Stimulated activated CD4-positive, alpha-beta T cell treated with anti-CD3 and anti-CD28 coated beads, Interleukin-2, amount 100 ng/mL, for 24 hours (primary cell): ENCODE results near the gene AHCYL1.
"Not testable (repeated sequence)": the region's sequence is repeated elsewhere in the genome, so short reads cannot be mapped to it uniquely, and the experiment has no call there.

Experiments
- DNase-seq, 2 donors: peaks; one replicate each; pipeline ENCODE4 v3.0.0-alpha.2; 2020

Gene AHCYL1

DNA sequence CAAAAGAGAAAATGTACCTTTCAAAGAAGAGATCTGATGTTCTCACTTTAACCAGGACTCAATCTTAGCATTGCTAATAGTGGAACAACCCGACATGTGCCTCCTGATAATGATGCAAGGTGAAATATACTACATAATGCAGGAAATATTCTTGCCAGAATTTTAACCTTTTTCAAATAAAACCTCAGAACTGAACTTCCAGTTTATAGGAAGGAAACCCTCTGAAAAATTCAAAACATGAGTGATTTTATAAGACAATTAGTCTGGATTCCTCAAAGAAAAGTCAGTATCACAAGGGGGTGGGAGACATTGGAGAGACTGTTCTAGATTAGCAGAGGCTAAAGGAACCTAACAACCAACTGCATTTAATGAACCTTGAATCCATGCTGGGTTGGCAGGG is 18.1 kb downstream of the AHCYL1 start:
- no peak for DNase-seq

DNA sequence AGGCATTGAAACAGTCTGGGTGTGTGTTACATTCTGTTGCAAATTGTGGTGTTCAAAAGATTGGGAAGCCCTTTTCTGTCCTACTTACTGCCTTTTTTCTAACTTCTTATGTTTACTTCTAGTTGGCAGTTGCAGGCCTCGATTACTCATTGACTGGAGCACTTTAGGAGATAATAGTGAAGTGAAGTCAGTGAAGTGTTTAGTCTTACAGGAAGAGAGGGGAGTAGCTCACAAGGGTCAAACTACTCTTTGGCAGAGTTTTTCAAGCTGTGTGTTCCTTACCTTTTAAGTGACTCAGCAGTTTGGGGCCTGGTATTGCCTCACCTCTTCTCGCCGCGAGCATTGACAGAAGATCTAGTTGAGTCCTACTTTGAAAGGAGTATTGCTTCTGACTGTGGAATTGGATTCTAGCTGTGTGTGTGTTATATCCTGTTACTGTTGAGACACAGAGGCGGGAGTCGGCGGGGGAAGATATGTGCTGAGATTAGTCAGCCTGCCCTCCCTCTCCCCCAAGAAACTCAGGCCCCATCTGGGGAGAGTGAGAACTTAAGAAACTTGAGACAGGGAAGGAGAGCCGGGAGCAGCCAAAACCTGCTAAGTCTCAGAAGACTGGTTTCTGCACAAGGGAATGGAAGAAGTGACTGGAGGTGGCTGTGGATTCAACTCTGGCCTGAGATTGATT is 19.3 kb downstream of the AHCYL1 start:
- DNase-seq = peak; percentile 51 to 55

DNA sequence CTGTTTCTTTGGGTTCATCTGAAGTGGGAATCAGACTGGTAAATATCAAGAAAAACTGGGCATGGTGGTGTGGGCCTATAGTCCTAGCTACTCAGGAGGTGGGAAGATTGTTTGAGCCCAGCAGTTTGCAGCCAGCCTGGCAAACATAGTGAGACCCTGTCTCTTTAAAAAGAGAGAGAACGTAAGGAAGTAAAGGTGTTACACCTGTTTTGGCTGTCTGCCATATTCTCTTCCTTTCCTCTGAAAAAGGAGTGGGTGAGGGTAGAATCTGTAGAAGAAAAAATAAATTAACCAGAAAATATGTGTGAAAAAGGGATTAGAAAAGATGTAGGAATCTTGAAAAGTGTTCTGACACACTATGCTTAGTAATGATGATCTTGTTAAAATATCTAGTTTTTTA is 20.0 kb downstream of the AHCYL1 start:
- DNase-seq = no peak

DNA sequence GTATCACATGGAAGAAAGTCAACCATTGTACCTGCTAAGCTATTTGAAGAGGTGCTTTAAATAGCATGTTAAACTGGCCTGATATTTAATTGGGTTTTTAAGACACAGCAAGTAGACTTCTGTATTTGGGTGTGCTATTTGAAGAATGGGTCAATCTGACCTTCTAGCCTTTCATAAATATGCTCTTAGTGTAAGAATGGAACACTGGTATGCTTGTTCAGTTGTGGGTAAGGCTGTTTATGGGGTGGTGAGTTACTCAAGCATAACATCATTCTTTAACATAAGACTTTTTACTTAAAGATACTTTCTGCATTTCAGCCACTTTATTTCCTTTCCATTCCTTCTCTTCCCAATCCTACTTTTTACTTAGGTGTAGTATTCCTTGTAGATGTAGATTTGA is 21.4 kb downstream of the AHCYL1 start:
- no peak for DNase-seq

DNA sequence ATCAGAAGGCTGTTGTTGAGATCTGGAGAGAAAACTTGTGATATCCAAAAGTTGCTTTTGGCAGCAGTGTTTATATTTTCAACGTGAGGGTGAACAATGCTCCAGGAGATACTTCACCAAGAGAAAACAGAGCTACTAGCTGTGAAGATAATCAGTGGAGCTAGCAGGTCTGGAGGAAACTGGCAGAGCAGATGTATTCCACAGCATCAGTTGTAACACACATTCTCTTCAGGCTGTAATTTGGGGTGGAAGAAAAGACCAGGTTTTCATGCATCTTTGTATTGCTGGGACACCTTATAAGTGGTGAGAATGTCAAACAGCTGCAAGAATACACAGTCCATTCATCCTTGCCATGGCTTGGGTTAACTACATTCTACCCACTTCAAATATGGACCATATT is 22.0 kb downstream of the AHCYL1 start:
- DNase-seq = no peak

DNA sequence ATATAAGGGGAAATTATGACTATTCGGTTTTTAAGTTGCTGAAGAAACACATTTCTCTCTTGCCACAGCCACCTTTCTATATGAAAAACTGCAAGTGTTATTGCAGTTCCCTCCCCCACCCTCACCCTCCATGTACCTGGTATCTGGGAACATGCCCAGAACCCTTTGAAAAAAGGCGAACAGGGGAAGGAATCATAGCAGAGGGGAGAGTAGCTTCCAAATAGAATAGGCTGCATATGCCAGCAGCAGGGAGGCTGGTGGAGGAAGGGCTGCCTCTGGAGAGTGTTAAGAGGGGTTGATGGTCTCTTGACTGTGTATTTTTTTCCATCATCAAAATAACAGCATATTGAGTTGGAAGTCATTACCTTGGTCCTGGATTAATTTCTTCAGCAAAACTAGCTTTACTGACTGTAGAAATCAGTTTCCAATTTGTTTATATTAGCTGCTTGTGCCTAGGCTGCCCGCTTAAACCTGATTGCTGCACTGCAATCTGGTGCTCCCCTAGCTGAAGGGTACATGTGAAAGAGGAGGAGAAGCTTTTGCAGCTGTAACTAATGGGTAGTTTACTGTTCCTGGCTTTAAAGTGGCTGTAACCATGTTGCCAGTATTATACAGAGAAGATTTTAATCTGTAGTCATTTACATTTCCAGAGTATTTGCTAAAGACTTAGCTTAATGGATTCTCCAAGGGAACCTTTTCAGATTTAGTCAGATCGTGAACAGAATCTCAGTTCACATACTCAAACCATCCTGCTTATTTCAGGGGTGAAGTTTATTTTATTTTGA is 22.7 kb downstream of the AHCYL1 start:
- DNase-seq = no peak

DNA sequence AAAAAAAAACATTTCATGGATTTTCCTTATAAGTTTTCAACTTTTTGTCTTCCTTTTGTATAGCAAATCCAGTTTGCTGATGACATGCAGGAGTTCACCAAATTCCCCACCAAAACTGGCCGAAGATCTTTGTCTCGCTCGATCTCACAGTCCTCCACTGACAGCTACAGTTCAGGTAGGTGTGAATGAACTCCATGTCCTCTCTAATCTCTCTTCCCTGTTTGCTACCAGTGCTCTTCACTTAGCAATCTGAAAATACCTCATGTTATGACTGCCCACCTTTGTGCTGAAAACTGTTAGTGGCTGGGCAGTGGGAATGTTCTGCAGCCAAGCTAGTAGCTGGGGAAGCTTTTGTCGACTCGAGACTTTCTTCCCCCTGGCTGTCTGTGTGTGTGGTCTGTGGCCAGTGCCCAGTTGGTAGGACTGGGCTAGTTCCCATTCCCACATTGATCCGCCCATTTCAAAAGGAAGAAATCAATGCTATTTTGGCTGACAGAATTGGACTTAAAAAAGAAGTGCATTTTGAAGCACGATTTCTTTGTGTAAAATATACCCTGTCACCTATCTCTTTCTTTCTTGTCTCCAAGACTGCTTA is 24.5 kb downstream of the AHCYL1 start:
- no peak for DNase-seq

DNA sequence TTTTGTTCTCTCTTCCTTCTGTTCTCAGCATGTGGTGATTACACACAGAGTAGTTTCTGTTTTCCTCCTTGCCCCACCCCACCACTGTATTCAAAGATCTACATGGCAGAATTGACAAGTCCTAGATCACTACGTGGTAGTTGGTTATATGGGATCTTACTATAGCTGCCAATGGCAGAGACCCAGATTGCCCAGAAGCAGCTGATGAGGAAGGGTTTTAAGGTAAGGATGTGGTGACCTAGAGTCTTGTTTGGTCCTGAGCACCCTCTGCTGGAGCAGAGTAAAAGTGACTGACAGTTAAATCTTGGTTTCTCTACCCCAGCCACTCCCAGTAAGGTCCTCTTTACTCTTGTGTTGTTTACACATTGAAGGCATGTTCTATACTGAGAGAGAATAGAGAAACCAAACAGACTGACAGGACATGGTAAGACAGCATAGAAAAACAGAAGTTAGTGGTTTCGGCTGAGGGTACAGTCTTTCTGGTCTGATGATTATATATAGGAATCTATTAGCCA is 27.0 kb downstream of the AHCYL1 start:
- DNase-seq = no peak

DNA sequence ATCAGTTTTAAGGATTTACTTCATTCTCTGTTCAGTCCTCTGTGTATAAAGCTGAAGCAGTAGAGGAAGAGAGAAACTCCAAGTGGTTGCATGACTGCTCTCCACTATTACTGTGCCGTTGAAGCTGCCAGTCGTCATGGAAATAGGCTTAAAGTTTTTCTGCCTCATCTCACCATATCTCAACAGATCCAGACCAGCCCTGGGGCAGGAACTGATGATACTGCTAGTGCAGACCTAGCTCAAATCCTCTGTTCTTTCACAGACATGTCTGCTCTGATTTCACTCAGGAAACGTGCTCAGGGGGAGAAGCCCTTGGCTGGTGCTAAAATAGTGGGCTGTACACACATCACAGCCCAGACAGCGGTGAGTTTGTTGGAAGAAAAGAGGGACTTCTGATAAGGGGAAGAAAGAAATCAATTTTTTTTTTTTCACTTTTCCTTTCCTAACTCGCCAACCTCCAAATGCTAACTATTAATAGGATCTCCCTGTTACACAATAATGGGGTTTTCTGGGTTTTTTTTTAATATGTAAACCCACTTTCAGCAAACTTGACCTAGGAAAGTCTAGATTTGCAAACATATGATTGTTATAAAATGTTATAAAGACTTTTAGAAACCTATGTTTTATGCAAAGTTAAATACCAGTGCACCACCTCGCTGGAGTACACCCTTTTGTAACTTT is 27.7 kb downstream of the AHCYL1 start:
- no peak for DNase-seq

DNA sequence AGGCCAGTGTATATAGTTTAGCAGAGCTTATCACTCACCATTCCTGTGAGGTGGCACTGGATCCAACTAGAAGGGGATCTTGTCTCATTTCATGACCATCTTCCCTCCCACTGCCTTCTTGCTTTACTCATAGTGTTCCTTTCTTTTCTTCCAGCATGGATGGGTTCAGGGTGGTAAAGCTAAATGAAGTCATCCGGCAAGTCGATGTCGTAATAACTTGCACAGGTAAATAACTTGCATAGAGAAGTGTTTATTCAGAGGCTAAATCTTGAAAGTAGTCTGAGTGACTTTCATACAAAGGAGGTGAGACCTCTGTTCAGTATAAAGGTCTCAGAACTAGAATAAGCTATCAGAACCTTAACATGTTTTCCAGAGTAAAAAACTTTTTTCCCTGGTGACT is 33.2 kb downstream of the AHCYL1 start:
- no peak for DNase-seq

DNA sequence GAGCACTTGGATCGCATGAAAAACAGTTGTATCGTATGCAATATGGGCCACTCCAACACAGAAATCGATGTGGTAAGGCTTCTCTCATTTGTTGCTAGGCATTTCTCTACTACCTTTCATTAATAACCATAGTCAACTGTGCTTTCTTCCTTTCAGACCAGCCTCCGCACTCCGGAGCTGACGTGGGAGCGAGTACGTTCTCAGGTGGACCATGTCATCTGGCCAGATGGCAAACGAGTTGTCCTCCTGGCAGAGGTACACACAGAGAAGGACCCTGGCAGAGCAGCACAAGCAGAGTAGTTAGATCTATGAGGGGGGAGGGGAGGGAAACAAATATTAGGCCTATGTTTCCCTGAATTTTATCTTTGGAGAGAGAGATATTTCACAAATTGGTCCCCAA is 33.8 kb downstream of the AHCYL1 start:
- no peak for DNase-seq

DNA sequence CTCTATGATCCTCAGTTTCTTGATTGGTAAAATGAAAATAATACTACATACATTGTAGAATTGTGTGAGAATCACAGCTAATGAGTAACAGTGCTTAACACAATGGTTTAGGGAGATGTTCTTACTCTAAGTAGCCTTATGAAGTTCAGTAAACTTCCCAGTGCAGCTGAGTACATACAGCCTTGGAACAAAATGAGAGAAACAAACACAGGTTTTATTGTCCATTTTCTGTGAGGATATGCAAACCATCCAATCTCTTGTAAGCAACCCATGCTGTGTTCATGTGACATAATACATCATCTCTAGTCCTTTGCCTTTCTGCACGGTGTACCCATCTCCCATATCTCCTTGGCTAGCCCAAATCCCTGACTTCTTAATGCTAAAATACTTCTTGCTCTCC is 35.2 kb downstream of the AHCYL1 start:
- DNase-seq = no peak

DNA sequence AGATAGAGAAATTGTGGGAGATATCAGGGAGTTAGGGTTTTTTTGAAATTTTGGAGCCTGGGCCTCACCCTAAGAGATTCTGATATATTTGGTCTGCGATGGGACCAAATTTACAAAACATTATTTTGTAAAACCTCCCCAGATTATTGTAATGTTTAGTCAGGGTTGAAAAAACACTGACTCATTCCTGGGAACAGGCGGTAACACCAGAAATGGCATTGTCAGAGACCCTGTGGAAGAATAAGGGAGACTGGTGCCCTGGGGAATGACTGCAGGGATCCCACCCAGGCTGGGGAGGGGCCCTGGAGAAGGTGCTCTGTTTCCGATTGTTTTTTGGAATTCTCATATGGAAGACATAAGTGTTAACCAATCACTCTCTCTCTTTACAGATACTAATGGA is 36.7 kb downstream of the AHCYL1 start:
- no peak for DNase-seq

DNA sequence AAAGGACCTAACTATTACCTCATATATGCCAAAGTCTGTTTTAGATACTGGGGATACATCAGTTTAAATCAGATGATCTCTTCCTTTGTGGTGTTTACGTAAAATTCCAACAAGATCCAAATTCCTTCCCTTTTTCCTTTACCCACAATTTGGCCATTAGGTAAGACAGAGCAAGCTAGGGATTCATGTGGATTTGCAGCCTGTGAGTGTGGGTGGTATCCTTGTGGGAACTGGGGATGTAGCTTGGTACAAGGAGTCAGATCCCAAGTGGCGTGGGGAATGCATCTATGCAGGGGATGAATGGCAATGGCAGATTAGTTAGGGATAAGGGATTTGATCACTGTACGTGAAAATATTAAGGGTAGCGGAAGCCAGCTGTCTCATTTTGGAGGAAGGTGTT is 40.0 kb downstream of the AHCYL1 start:
- no peak for DNase-seq

DNA sequence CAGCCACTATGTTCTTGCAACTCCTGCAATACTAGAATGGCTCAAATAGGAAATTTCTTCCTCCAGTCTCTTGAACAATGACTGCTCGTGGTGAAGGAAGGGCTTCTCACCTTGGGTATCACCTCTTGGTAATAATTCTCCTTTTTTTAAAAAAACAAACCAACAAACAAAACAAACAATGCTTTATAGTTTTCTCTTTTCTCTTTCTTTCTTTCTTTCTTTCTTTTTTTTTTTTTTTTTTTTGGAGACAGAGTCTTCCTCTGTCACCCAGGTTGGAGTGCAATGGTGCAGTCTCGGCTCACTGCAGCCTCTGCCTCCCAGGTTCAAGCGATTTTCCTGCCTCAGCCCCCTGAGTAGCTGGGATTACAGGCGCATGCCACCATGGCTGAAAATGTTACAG is 46.1 kb downstream of the AHCYL1 start:
- DNase-seq = not testable (repeated sequence)

DNA sequence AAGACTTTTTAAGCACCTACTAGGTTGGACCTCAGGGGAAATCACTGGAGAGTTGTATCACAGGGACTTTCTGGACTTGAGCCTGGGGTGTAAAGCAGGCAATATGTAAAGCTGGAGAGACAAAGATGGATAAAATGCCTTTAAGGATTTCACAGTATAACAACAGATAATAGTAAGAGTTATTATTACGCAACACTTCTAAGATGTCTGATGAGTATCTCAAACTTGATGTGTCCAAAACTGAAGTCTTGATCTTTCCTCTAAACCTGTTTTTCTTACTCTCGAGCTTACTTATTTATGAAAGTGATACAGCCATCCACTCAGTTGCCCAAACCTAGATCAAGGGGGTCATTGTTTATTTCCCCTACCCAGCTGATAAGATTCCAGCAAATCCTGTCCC is 47.8 kb downstream of the AHCYL1 start:
- DNase-seq = no peak

DNA sequence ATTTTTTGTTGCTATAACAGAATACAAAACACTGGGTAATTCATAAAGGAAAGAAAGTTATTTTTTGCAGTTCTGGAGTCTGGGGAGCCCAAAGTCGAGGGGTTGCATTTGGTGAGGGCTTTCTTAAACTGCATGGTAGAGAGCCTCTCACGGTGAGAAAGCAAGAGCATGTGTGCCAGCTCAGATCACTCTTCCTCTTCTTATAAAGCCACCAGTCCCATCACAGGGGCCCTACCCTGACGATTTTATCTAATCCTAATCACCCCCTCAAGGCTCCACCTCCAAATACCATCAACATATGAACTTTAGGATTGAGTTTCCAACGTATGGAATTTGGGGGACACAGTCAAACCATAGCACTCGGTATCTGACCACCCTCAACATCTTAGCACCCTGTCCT is 48.9 kb downstream of the AHCYL1 start:
- DNase-seq = no peak

DNA sequence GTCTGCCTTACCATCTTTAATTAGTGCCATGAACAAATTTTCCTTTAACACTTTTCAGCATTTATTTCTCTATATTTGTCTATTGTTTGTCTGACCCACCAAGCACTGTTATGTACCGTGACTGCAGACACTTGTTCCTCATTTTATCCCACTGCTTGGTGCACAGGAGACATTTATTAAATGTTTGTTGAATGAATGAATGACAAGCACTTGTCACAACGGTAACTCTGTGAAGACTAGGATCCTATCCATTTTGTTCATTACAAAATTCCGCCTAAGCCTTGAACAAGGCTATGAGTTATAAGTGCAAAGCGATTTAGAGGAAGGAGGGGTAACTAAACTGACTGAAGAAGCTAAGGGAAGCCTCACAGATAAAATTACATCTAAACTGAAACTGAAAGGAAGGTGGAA is 49.5 kb downstream of the AHCYL1 start:
- no peak for DNase-seq

DNA sequence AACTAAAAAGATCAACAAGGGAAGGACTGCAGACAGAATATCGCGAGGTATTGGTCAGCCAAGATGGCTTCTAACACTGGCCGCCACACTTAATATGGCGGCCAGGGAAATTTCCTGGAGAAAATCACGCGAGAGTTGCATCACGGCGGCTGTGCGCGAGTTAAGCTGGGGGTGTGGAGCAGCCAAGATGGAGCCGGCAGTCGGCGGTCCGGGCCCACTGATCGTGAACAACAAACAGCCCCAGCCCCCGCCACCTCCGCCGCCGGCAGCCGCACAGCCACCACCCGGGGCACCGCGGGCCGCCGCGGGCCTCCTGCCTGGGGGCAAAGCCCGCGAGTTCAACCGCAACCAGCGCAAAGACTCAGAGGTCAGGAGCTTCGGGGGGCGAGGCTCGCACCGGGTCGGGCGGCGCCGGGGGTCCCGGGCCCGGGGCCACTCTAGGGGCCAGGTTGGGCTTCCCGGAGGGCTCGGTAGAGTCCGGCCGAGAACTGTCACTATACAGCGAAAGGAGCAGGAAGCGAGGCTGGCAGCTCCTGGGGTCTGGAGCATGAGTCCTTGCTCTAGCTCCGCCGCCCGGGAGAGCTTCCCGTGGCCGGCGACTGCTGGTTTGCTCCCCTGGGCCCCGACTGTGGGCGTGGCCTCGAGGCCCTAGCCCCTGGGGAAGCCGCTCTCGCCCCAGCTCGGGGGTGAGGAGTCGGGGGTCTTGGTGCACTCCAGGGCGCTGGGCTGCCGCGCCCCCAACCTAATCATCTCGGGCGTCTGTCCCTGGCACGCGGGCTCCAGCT is 50.1 kb downstream of the AHCYL1 start, which contains the start of gene STRIP1:
Gene STRIP1 (plus strand): TSS at position 174 of the 785 bp plus-strand sequence. CDS start 14 bp downstream, at position 188.
- DNase-seq = peak; percentile 89 to 91

DNA sequence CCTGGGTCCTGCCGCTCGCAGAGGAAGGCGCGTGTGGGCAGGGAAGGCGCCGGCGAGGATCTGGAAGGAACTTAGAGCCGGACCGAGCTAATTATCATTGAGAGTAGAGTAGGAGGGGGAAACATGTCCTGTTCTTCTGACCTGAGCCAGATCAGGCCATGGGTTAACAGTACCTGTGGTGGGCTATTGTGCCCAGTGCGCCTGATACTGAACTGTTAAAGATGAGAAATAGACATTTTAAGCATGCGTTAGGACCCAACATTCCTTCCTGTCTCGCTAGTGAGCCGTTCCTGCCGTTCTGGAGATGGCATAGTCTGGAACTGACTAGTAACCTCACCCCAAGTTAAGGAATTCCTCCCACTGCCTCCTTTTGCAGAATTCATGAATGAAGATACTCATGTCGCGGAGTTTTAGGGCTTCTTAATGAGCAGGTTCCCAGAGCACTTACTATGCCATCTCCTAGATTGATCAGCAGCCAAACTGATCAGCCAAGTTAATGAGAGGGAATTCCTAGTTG is 50.7 kb downstream of the AHCYL1 start:
- no peak for DNase-seq

DNA sequence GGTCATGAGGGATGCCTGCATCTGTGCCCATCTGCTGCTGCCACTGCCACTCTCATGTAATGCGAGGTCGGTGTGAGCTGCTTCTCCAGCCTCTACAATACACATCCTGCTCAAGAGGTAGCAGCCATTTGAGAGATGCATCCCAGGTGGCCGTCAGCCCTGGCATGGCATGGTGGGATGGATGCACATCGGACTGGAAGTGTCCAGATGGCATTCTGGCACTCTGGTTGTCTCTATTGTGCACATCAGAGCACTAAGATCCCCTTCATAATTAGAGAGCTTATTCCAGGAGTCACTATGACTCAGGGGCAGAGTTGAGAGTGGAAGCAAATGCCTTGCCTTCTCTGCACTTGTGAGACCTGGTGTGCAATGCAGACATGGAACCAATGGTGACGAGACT is 53.7 kb downstream of the AHCYL1 start:
- DNase-seq = no peak

DNA sequence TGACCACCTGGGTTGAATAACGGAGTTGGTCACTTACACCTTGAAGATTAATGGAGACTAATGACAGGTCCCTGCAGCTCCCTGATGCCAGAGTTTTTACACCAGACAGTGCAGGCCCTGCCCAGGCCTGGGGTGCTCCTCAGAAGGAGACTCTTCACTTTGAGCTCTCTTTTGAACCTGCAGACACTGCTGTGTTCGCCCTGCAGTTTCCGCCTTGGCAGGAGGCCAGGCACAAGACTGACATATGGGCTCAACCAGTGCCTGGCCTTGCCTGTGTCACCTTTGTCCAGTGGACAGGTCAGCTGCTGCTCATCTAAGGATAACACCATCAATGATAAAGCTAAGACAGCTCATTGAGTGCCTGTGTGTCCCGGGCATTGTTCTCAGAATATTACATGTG is 55.1 kb downstream of the AHCYL1 start:
- no peak for DNase-seq
